ENCODE data around the gene SLCO2B1.

The SLCO2B1 gene

GRCh38 chr11:75144716-75145014 is 6.2 kb upstream of the SLCO2B1 start:
- no peak for DNase-seq (ENCODE audit: low read depth, low spot score)
- in situ Hi-C loops (cut with HindIII; ENCODE audit: low sequenced_read_pairs): no loop called here
- TF ChIP-seq CTCF (IDR thresholded peaks at IDR 0.05; ENCODE audit: low read depth, low read length): no peak
- H3K4me3 ChIP-seq (ENCODE audit: low read depth, low read length): no peak overlapping the region

GRCh38 chr11:75145196-75145971 is 5.5 kb upstream of the SLCO2B1 start:
- in situ Hi-C loops (cut with HindIII; ENCODE audit: low sequenced_read_pairs): no loop called here
- TF ChIP-seq CTCF (IDR thresholded peaks at IDR 0.05; ENCODE audit: low read depth, low read length): no peak
- no peak for DNase-seq (ENCODE audit: low read depth, low spot score)
- no peak overlapping the region for H3K4me3 ChIP-seq (ENCODE audit: low read depth, low read length)

- H3K4me3 ChIP-seq (ENCODE audit: low read depth, low read length): no peak overlapping the region
- DNase-seq (ENCODE audit: low read depth, low spot score): no peak
- TF ChIP-seq CTCF (IDR thresholded peaks at IDR 0.05; ENCODE audit: low read depth, low read length): no peak
- in situ Hi-C loops (cut with HindIII; ENCODE audit: low sequenced_read_pairs): no loop called here
These were observed 4.9 kb upstream of the SLCO2B1 start for GRCh38 chr11:75145972-75146519.

- no peak for DNase-seq (ENCODE audit: low read depth, low spot score)
- TF ChIP-seq CTCF (IDR thresholded peaks at IDR 0.05; ENCODE audit: low read depth, low read length): no peak
- in situ Hi-C loops (cut with HindIII; ENCODE audit: low sequenced_read_pairs): no loop called here
- no peak overlapping the region for H3K4me3 ChIP-seq (ENCODE audit: low read depth, low read length)
These were observed 4.2 kb upstream of the SLCO2B1 start for GRCh38 chr11:75146711-75147110.

- no peak overlapping the region for H3K4me3 ChIP-seq (ENCODE audit: low read depth, low read length)
- TF ChIP-seq CTCF (IDR thresholded peaks at IDR 0.05; ENCODE audit: low read depth, low read length): no peak
- in situ Hi-C loops (cut with HindIII; ENCODE audit: low sequenced_read_pairs): no loop called here
- DNase-seq (ENCODE audit: low read depth, low spot score): no peak
These were observed 3.6 kb upstream of the SLCO2B1 start for GRCh38 chr11:75147191-75147874.

GRCh38 chr11:75147875-75148263 is 3.0 kb upstream of the SLCO2B1 start:
- no peak for DNase-seq (ENCODE audit: low read depth, low spot score)
- no peak overlapping the region for H3K4me3 ChIP-seq (ENCODE audit: low read depth, low read length)
- in situ Hi-C loops (cut with HindIII; ENCODE audit: low sequenced_read_pairs): no loop called here
- no peak for TF ChIP-seq CTCF (IDR thresholded peaks at IDR 0.05; ENCODE audit: low read depth, low read length)

Data from astrocyte of the spinal cord (primary cell).